Hepatocyte (in vitro differentiated cells): ENCODE results near the gene ZBTB25.

Experiments
- EZH2 ChIP-seq: fragments of 200-600 bp; sonication (generic); IDR thresholded peaks from 2 replicates; pipeline ENCODE4 v1.6.1; 2016; ENCODE audit warnings: antibody characterized with exemption, mild to moderate bottlenecking, borderline replicate concordance
- EZH2phosphoT487 ChIP-seq: fragments of 200-600 bp; sonication (generic); IDR thresholded peaks from one replicate; pipeline ENCODE4 v1.6.1; 2018; ENCODE audit warnings: antibody characterized with exemption, mild to moderate bottlenecking, low read depth, moderate library complexity; ENCODE audit not compliant: unreplicated experiment, severe bottlenecking
- TF ChIP-seq, protein P1 (sequence below): fragments of 200-600 bp; sonication (generic); IDR thresholded peaks from 2 replicates; pipeline ENCODE4 v1.5.1; 2016; ENCODE audit warnings: antibody characterized with exemption, mild to moderate bottlenecking; ENCODE audit not compliant: poor library complexity

DNA sequence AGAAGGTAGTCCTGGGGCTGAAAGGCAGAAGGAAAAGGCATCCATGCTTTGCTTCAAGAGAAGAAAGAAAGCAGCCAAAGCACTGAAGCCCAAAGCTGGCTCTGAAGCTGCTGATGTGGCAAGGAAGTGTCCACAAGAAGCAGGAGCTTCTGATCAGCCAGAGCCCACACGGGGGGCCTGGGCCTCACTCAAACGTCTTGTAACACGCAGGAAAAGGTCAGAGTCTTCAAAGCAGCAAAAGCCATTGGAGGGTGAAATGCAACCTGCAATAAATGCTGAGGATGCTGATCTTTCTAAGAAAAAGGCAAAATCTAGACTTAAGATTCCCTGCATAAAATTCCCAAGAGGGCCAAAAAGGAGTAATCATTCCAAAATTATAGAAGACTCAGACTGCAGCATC lies 35.2 kb downstream of the ZBTB25 start:
- TF ChIP-seq, protein P1, sequence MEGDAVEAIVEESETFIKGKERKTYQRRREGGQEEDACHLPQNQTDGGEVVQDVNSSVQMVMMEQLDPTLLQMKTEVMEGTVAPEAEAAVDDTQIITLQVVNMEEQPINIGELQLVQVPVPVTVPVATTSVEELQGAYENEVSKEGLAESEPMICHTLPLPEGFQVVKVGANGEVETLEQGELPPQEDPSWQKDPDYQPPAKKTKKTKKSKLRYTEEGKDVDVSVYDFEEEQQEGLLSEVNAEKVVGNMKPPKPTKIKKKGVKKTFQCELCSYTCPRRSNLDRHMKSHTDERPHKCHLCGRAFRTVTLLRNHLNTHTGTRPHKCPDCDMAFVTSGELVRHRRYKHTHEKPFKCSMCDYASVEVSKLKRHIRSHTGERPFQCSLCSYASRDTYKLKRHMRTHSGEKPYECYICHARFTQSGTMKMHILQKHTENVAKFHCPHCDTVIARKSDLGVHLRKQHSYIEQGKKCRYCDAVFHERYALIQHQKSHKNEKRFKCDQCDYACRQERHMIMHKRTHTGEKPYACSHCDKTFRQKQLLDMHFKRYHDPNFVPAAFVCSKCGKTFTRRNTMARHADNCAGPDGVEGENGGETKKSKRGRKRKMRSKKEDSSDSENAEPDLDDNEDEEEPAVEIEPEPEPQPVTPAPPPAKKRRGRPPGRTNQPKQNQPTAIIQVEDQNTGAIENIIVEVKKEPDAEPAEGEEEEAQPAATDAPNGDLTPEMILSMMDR = no peak
- no peak for TF ChIP-seq EZH2phosphoT487
- TF ChIP-seq EZH2 = no peak
